GM12891 (cell line): ENCODE measurements around the gene HEXD. TPM values are rescaled to one million over a fixed set of nuclear protein-coding genes. Genes with fewer than 3 reads are reported as not detected.
"Not testable (repeated sequence)": the region's sequence is repeated elsewhere in the genome, so short reads cannot be mapped to it uniquely, and the experiment has no call there.

Source experiments
- DNase-seq: peaks from one replicate; pipeline ENCODE4 v3.0.0; 2011; ENCODE audit warnings: low spot score; ENCODE audit not compliant: insufficient read length
- FAIRE-seq: peaks from 2 replicates; lab custom pipeline; 2011; peaks lifted over from hg19 to GRCh38; lab: Jason Lieb, UNC
- PAX5 ChIP-seq: IDR thresholded peaks from 2 replicates; pipeline ENCODE4 v1.6.1; 2011; ENCODE audit warnings: low read length, moderate library complexity, mild to moderate bottlenecking; ENCODE audit not compliant: insufficient read depth, severe bottlenecking
- POLR2A ChIP-seq: IDR thresholded peaks from 2 replicates; pipeline ENCODE4 v1.6.1; 2011; ENCODE audit warnings: low read depth, low read length, control low read depth
- POLR2AphosphoS5 ChIP-seq: IDR thresholded peaks from 2 replicates; pipeline ENCODE4 v1.6.1; 2011; ENCODE audit warnings: low read depth, low read length, control low read depth
- POU2F2 ChIP-seq: IDR thresholded peaks from 2 replicates; pipeline ENCODE4 v1.6.1; 2011; ENCODE audit warnings: low read depth, mild to moderate bottlenecking, control low read depth, low read length, moderate library complexity
- SPI1 ChIP-seq: IDR thresholded peaks from 2 replicates; pipeline ENCODE4 v1.6.1; 2011; ENCODE audit warnings: low read depth, low read length, control low read depth
- TAF1 ChIP-seq: IDR thresholded peaks from 2 replicates; pipeline ENCODE4 v1.6.1; 2011; ENCODE audit warnings: low read depth, low read length, control low read depth
- polyA plus RNA-seq: library from polyadenylated mRNA; unstranded; fragments of >200 nt; gene quantifications from one replicate; pipeline ENCODE4 v1.2.1, GENCODE V29; 2012; ENCODE audit warnings: low read depth, missing spikeins, inconsistent platforms; ENCODE audit not compliant: missing spikeins

HEXD gene
- polyA plus RNA-seq: 7.6 TPM

GRCh38 chr17:82418001-82418986 is at the start of gene HEXD, which contains the start of gene OGFOD3:
Gene HEXD, plus strand, starts transcription at chr17:82418347. Its CDS starts 1,453 bp downstream, at chr17:82419800.
Gene OGFOD3, minus strand, starts transcription at chr17:82418586. Its CDS starts 101 bp downstream, at chr17:82418485.
- DNase-seq (peak; percentile 93), FAIRE-seq (peak; percentile 93)
- TF ChIP-seq SPI1 (no peak), POLR2AphosphoS5 (peak; percentile 47; the same call in 1 of the 2 replicates), POU2F2 (peak; percentile 25; the same call in 1 of the 2 replicates), POLR2A (peak; percentile 47; the same call in 1 of the 2 replicates), TAF1 (peak; percentile 56; the same call in 1 of the 2 replicates), PAX5 (peak; percentile 61)

DNA sequence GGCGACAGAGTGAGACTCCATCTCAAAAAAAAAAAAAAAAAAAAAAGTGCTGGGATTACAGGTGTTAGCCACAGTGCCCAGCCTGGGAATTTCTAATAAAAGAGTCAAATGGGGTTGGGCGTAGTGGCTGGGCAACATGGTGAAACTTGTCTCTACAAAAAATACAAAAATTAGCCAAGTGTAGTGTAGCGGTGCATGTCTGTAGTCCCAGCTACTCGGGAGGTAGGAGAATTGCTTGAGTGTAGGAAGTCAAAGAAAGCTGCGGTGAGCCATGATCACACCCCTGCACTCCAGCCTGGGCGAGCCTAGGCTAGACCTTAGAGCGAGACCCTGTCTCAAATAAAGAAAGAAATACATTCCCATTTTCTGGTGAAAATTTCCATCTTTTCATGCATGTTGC is 48.9 kb upstream of the HEXD start:
- no peak for FAIRE-seq
- no peak for DNase-seq
- TF ChIP-seq POLR2A (no peak), SPI1 (no peak), POLR2AphosphoS5 (no peak), PAX5 (no peak), TAF1 (no peak), POU2F2 (no peak)

DNA sequence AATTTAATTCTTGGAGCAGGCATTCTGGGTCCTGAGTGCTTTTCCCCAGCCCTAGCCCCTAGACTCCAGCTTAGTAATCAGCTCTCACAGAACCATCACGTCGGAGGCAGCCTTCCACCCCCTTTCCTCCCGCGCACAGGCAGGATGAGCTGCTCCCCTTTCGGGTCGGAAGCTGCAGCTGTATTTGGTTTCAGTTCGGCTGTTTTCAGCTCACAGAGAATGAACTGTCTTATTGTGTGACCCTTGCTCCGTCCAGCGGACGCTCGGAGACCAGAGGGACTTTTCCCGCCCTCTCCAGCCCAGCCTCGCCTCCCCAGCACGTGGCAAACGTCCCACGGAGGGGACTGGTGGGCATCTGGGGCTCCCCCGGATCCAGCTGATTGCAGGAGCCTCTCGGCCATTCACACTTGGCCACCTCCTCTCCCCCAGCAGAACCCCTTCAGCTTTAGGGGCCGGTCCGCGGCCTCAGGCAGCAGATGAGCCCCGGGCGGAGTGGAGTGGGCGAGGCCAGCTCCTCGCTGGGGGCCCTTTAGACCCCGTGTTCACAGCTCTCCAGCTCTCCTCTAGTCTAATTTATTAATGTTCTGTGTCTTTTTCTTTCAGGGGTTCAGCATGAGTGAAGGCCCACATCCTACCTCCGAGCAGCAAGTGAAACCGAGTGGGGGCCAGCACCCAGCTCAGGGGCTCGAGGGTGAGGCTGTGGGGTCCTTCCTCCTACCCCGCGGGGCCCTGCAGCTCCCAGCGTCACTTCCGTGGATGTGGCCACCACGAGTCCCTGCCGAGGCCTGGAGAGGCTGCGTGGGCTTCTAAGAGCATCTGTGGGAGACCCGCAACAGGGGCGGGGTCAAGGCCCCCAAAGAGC is 47.4 kb upstream of the HEXD start:
- FAIRE-seq (peak; percentile 97), DNase-seq (peak; percentile 62)
- TF ChIP-seq PAX5 (no peak), SPI1 (no peak), POLR2AphosphoS5 (no peak), POLR2A (no peak), POU2F2 (no peak), TAF1 (no peak)

GRCh38 chr17:82371333-82372248 is 46.6 kb upstream of the HEXD start, which contains the start of gene UTS2R:
Gene UTS2R, plus strand, starts transcription at chr17:82371765. Its CDS starts 2,560 bp downstream, at chr17:82374325.
- DNase-seq: no peak
- TF ChIP-seq POU2F2: no peak
- no peak for TF ChIP-seq TAF1
- TF ChIP-seq POLR2AphosphoS5: no peak
- TF ChIP-seq SPI1: no peak
- TF ChIP-seq PAX5: no peak
- TF ChIP-seq POLR2A: no peak
- no peak for FAIRE-seq

DNA sequence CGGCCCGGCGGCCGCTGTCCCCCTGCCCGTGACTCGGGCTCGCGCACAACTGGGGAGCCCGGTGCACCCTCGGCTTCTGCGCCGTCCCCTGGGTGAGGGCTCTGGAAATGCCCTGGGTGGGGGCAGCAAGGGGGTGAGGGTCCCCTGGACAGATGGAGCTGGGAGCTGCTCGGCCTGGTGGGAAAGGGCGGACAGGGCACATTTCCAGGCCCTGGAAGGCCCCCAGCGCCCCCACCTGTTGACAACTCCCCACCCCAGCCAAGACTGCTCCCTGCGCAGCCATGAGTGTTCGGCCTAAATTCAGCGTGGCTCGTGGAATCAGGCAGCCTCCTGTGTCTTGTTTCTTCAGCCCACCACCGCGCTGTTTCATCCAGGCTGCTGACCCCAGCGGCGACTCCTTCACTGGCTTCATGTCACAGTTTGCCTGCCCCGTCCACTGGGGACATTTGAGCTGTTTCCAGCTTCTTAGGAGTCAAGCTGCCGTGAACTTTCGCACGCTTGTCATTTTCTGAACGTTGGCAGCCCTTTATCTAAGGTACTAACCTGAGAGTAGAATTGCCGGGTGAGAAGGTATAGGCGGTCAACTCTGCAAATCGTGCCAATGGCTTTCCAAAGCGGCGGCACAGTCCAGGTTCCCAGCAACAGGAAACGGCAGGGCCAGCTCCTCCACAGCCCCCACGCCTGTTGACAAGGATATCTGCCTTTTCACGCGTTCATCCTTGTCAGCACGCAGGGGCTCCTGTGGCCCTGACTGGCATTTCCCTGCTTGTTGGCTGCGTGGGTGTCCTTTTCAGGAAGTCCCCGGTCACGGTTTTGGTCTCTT is 45.7 kb upstream of the HEXD start:
- no peak for FAIRE-seq
- DNase-seq: no peak
- TF ChIP-seq POLR2A (no peak), POLR2AphosphoS5 (no peak), PAX5 (no peak), SPI1 (peak; percentile 41; the same call in 1 of the 2 replicates), POU2F2 (no peak), TAF1 (no peak)

DNA sequence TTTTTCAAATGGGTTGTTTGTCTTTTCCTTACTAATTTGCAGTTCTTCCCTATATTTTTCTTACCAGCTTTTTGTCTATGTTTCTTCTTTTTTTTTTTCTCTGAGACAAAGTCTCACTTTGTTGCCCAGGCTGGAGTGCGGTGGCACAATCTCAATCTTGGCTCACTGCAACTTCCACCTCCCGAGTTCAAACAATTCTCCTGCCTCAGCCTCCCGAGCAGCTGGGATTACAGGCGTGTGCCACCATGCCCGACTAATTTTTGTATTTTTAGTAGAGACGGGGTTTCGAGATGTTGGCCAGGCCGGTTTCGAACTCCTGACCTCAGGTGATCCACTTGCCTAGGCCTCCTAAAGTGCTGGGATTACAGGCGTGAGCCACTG is 45.1 kb upstream of the HEXD start:
- not testable (repeated sequence) for FAIRE-seq, DNase-seq

- FAIRE-seq: no peak
- no peak for DNase-seq
Observed at GRCh38 chr17:82373731-82374625, 44.2 kb upstream of the HEXD start.

More at GRCh38 chr17:82373731-82374625, 44.2 kb upstream of the HEXD start:
- TF ChIP-seq PAX5 (no peak), SPI1 (no peak), POU2F2 (no peak), TAF1 (no peak)
